ENCODE data around the gene IFT122. TPM values are rescaled to one million over a fixed set of nuclear protein-coding genes. Genes with fewer than 3 reads are reported as not detected.
"Not testable (repeated sequence)": the region's sequence is repeated elsewhere in the genome, so short reads cannot be mapped to it uniquely, and the experiment has no call there.

Gene IFT122
- total RNA-seq, 1 experiment from 2014 or later, result 17.3 TPM

- no peak for DNase-seq (ENCODE audit: low read depth)
Measured at GRCh38 chr3:129469026-129469425, 29.0 kb downstream of the IFT122 start.

- DNase-seq (ENCODE audit: low read depth), result no peak
Measured at GRCh38 chr3:129470861-129471260, 30.8 kb downstream of the IFT122 start.

- no peak for DNase-seq (ENCODE audit: low read depth)
Measured at GRCh38 chr3:129473067-129473768, 33.2 kb downstream of the IFT122 start.

- no peak for DNase-seq (ENCODE audit: low read depth)
Measured at GRCh38 chr3:129473769-129474152, 33.7 kb downstream of the IFT122 start.

GRCh38 chr3:129474984-129475804, 35.2 kb downstream of the IFT122 start:
- DNase-seq (ENCODE audit: low read depth), result no peak

- DNase-seq (ENCODE audit: low read depth), result no peak
Measured at GRCh38 chr3:129475863-129476262, 35.8 kb downstream of the IFT122 start.

- DNase-seq (ENCODE audit: low read depth), result no peak
Measured at GRCh38 chr3:129476586-129476985, 36.6 kb downstream of the IFT122 start.

GRCh38 chr3:129481225-129481765, 41.3 kb downstream of the IFT122 start:
- not testable (repeated sequence) for DNase-seq (ENCODE audit: low read depth)

GRCh38 chr3:129481766-129482332, 41.8 kb downstream of the IFT122 start:
- DNase-seq (ENCODE audit: low read depth), result no peak

GRCh38 chr3:129482721-129483120, 42.7 kb downstream of the IFT122 start:
- DNase-seq (ENCODE audit: low read depth), result no peak

- no peak for DNase-seq (ENCODE audit: low read depth)
Measured at GRCh38 chr3:129483870-129484269, 43.8 kb downstream of the IFT122 start.

GRCh38 chr3:129485146-129485545, 45.1 kb downstream of the IFT122 start:
- DNase-seq (ENCODE audit: low read depth), result not testable (repeated sequence)

GRCh38 chr3:129485721-129486663, 46.0 kb downstream of the IFT122 start:
- peak; percentile 94 for DNase-seq (ENCODE audit: low read depth)

GRCh38 chr3:129486664-129487035, 46.6 kb downstream of the IFT122 start:
- no peak for DNase-seq (ENCODE audit: low read depth)

- no peak for DNase-seq (ENCODE audit: low read depth)
Measured at GRCh38 chr3:129487183-129487867, 47.3 kb downstream of the IFT122 start.

- not testable (repeated sequence) for DNase-seq (ENCODE audit: low read depth)
Measured at GRCh38 chr3:129487868-129488335, 47.9 kb downstream of the IFT122 start.

GRCh38 chr3:129489258-129489657, 49.2 kb downstream of the IFT122 start:
- DNase-seq (ENCODE audit: low read depth), result not testable (repeated sequence)

GRCh38 chr3:129490273-129490675, 50.2 kb downstream of the IFT122 start:
- DNase-seq (ENCODE audit: low read depth), result peak; percentile 88

GRCh38 chr3:129491077-129491476, 51.1 kb downstream of the IFT122 start:
- not testable (repeated sequence) for DNase-seq (ENCODE audit: low read depth)

GRCh38 chr3:129491794-129492193, 51.8 kb downstream of the IFT122 start:
- no peak for DNase-seq (ENCODE audit: low read depth)
